IMR-90 (cell line): ENCODE results near the gene DELE1. TPM values are rescaled to one million over a fixed set of nuclear protein-coding genes. Genes with fewer than 3 reads are reported as not detected.

ENCODE experiments used
- ATAC-seq: fragments of 200-7000 bp; cut with Tn5 transposase; 2 replicates; pipeline ENCODE4 v1.9.1; 2020; ENCODE audit warnings: low read depth, mild to moderate bottlenecking, moderate library complexity
- BruUV-seq: library from RNA; stranded (reverse); fragments of 400-500 nt; replicated peaks from 2 replicates; lab custom pipeline; 2021; lab: Mats Ljungman, UMichigan
- CTCF ChIA-PET: fragments of 300-600 bp; formaldehyde crosslinking; extraction: SDS; loops from one replicate; lab custom pipeline; 2021; ENCODE audit warnings: antibody characterized with exemption; lab: Yijun Ruan, JAX
- POLR2A ChIA-PET: fragments of 300-600 bp; sonication (Branson Sonifier 250); formaldehyde crosslinking; loops from one replicate; lab custom pipeline; 2022; ENCODE audit warnings: antibody characterized with exemption; ENCODE audit not compliant: unreplicated experiment; lab: Charles Lee
- DNase-seq: peaks from one replicate; pipeline ENCODE4 v3.0.0; 2013
- H2AFZ ChIP-seq: replicated peaks from 2 replicates; pipeline ENCODE3; 2013; ENCODE audit warnings: low read length, mild to moderate bottlenecking; ENCODE audit not compliant: poor library complexity
- H2AK5ac ChIP-seq: 2 replicates; pipeline ENCODE4 v1.6.1; 2013; ENCODE audit warnings: low read depth, low read length, inconsistent platforms
- H2AK9ac ChIP-seq: replicated peaks from 2 replicates; pipeline ENCODE3; 2013; ENCODE audit warnings: mild to moderate bottlenecking, low read depth, low read length, moderate library complexity; ENCODE audit not compliant: poor library complexity
- H2BK120ac ChIP-seq: 2 replicates; pipeline ENCODE4 v1.6.1; 2013; ENCODE audit warnings: low read depth, low read length, inconsistent platforms
- H2BK15ac ChIP-seq: 3 replicates; pipeline ENCODE4 v1.6.1; 2013; ENCODE audit warnings: low read depth, low read length, inconsistent platforms
- H2BK20ac ChIP-seq: 2 replicates; pipeline ENCODE4 v1.6.1; 2013; ENCODE audit warnings: low read depth, mild to moderate bottlenecking, inconsistent platforms, low read length, moderate library complexity
- H2BK5ac ChIP-seq: 2 replicates; pipeline ENCODE4 v1.6.1; 2013; ENCODE audit warnings: mild to moderate bottlenecking, low read depth, low read length, inconsistent platforms; ENCODE audit not compliant: poor library complexity, severe bottlenecking
- H3K14ac ChIP-seq: replicated peaks from 2 replicates; pipeline ENCODE4 v1.6.1; 2013; ENCODE audit warnings: low read depth, low read length, inconsistent platforms
- H3K18ac ChIP-seq: 2 replicates; pipeline ENCODE4 v1.6.1; 2013; ENCODE audit warnings: low read depth, low read length, control low read depth
- H3K23ac ChIP-seq: 2 replicates; pipeline ENCODE4 v1.6.1; 2013; ENCODE audit warnings: low read depth, low read length, inconsistent platforms
- H3K27ac ChIP-seq: 2 replicates; pipeline ENCODE4 v1.5.1; 2013; ENCODE audit warnings: mild to moderate bottlenecking, control low read depth, low read length; ENCODE audit not compliant: insufficient read depth
- H3K27me3 ChIP-seq: 2 replicates; pipeline ENCODE4 v1.6.1; 2013; ENCODE audit warnings: low read length; ENCODE audit not compliant: control insufficient read depth, insufficient read depth
- H3K36me3 ChIP-seq: 2 replicates; pipeline ENCODE4 v1.6.1; 2013; ENCODE audit warnings: low read length, mixed read lengths; ENCODE audit not compliant: control insufficient read depth, insufficient read depth
- H3K4ac ChIP-seq: 2 replicates; pipeline ENCODE4 v1.6.1; 2013; ENCODE audit warnings: low read depth, low read length, inconsistent platforms
- H3K4me1 ChIP-seq: 2 replicates; pipeline ENCODE4 v1.6.1; 2013; ENCODE audit warnings: low read length, mixed read lengths; ENCODE audit not compliant: control insufficient read depth, insufficient read depth
- H3K4me2 ChIP-seq: 2 replicates; pipeline ENCODE4 v1.6.1; 2013; ENCODE audit warnings: low read depth, mild to moderate bottlenecking, control low read depth, low read length, moderate library complexity
- H3K4me3 ChIP-seq: 2 replicates; pipeline ENCODE4 v1.5.1; 2013; ENCODE audit warnings: low read depth, mild to moderate bottlenecking, control low read depth, low read length, moderate library complexity; ENCODE audit not compliant: insufficient read depth
- H3K56ac ChIP-seq: 2 replicates; pipeline ENCODE4 v1.6.1; 2013; ENCODE audit warnings: low read length, inconsistent platforms; ENCODE audit not compliant: insufficient read depth; ENCODE audit errors: extremely low read depth
- H3K79me1 ChIP-seq, 2 experiments: 2 replicates each; pipeline ENCODE4 v1.6.1; 2013; ENCODE audit warnings: low read length in 2 of 2, inconsistent platforms in 1 of 2, low read depth in 1 of 2
- H3K9ac ChIP-seq: 2 replicates; pipeline ENCODE4 v1.6.1; 2013; ENCODE audit warnings: low read depth, low read length, control low read depth
- H3K9me1 ChIP-seq: 2 replicates; pipeline ENCODE4 v1.6.1; 2013; ENCODE audit warnings: low read length, inconsistent platforms; ENCODE audit not compliant: insufficient read depth
- H3K9me3 ChIP-seq: 2 replicates; pipeline ENCODE4 v1.6.1; 2013; ENCODE audit warnings: low read length; ENCODE audit not compliant: control insufficient read depth, insufficient read depth
- H4K20me1 ChIP-seq: 2 replicates; pipeline ENCODE4 v1.6.1; 2013; ENCODE audit warnings: low read length, inconsistent platforms; ENCODE audit not compliant: insufficient read depth
- H4K5ac ChIP-seq: 2 replicates; pipeline ENCODE4 v1.6.1; 2013; ENCODE audit warnings: mild to moderate bottlenecking, low read depth, low read length, control low read depth
- H4K8ac ChIP-seq, 2 experiments: 2 replicates each; pipeline ENCODE4 v1.6.1; 2013; ENCODE audit warnings: low read depth in 2 of 2, low read length in 2 of 2, control low read depth in 1 of 2, inconsistent platforms in 1 of 2
- H4K91ac ChIP-seq: 2 replicates; pipeline ENCODE4 v1.6.1; 2013; ENCODE audit warnings: low read depth, low read length, inconsistent platforms; ENCODE audit not compliant: insufficient read depth
- NFE2L2 ChIP-seq: fragments of 150-350 bp; IDR thresholded peaks from 2 replicates; pipeline ENCODE4 v1.6.1; 2016; ENCODE audit warnings: low read depth, mild to moderate bottlenecking, low read length
- RAD21 ChIP-seq: IDR thresholded peaks from 2 replicates; pipeline ENCODE4 v1.6.1; 2012; ENCODE audit warnings: low read length, improper control_type of control experiment
- RFX5 ChIP-seq: IDR thresholded peaks from 2 replicates; pipeline ENCODE4 v1.8.0; 2012; ENCODE audit warnings: low read depth, mild to moderate bottlenecking, low read length, moderate library complexity
- WGBS, 2 experiments: methylation state at CpG; one replicate each; pipeline versions ENCODE4 v1.1.5 to v1.1.7; 2013; ENCODE audit warnings: missing lambda C conversion rate in 2 of 2; ENCODE audit not compliant: insufficient read length in 1 of 2; ENCODE audit errors: extremely low coverage in 2 of 2; 5-methylcytosine and 5-hydroxymethylcytosine counted together
- dilution Hi-C: fragments of 300-500 bp; cut with HindIII; formaldehyde crosslinking; loops from one replicate; pipeline ENCODE4 v1.14.3; 2018; ENCODE audit warnings: low sequenced_read_pairs; ENCODE audit not compliant: unreplicated experiment
- in situ Hi-C: fragments of 300-500 bp; cut with MboI; formaldehyde crosslinking; loops from 3 replicates; pipeline ENCODE4 v1.14.3; 2019; ENCODE audit warnings: low sequenced_read_pairs, inconsistent platforms, mixed read lengths
- intact Hi-C: fragments of 100-400 bp; cut with micrococcal nuclease; formaldehyde crosslinking; loops from 2 replicates; pipeline ENCODE4 v1.10.0; 2022
- polyA plus RNA-seq, 3 experiments: library from polyadenylated mRNA; depleted of rRNA; stranded (reverse); fragments of >200 nt; gene quantifications; 2 replicates each; pipeline ENCODE4 v1.2.3, GENCODE V29; 2012; ENCODE audit warnings: low replicate concordance in 1 of 3
- total RNA-seq: library from RNA; depleted of rRNA; stranded (reverse); fragments of >200 nt; gene quantifications from 2 replicates; pipeline ENCODE4 v1.2.3, GENCODE V29; 2012

DELE1 gene
- total and polyA plus RNA-seq, 2 of the 4 experiments (the other 2 are of a cell fraction) = 28.0 to 66.1 TPM

DNA sequence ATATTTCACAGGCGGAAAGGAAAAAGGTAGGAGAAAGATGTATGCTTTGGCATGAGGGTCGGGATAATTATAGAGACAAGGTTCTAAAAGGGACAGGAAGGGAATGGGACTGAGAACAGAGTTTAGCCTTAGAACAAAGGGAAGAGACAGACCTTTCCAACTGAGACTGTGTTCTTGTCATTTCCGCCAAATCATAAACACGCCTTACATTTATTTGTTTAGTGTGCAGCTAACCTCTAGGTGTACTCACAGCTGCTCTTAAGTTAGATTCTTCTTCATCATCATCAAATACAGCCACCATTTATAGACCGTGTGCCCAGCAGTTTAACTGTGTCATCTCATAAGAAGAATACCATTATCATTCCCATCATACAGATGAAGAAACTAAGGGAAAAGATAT, 5.9 kb upstream of the DELE1 start:
- peaks cover 42% of the 10 kb centered on the region for H3K27me3 ChIP-seq
- H3K9me3 ChIP-seq = no peaks in the 10 kb centered on the region
- no peak overlapping the region for H3K4me2 ChIP-seq
- intact Hi-C loops (no loop called here), in situ Hi-C loops (no loop called here), dilution Hi-C loops (no loop called here)
- H2BK20ac ChIP-seq = no peak overlapping the region
- H3K4me3 ChIP-seq = no peak overlapping the region
- no peak for ATAC-seq
- no peak overlapping the region for H3K4ac ChIP-seq
- WGBS, 2 experiments = 82% methylated on average over 2 of the region's 5 CpGs; no CpG with 5 or more reads in 1 of the 2 experiments
- H2AFZ ChIP-seq = no peak overlapping the region
- no peak overlapping the region for H4K8ac ChIP-seq
- no peaks in the 10 kb centered on the region for H4K20me1 ChIP-seq
- ChIA-PET POLR2A (no interaction called here), CTCF (no interaction called here)
- TF ChIP-seq NFE2L2 (no peak), RFX5 (no peak), RAD21 (no peak)
- no peak overlapping the region for H4K5ac ChIP-seq
- H3K9ac ChIP-seq = no peak overlapping the region
- H2BK15ac ChIP-seq = no peak overlapping the region
- H3K18ac ChIP-seq = no peak overlapping the region
- H2AK5ac ChIP-seq = no peak overlapping the region
- H3K79me1 ChIP-seq = peaks cover 3% of the 10 kb centered on the region in 2 experiments; a peak in 2 of 4 replicates
- BruUV-seq = no TSS peak
- no peak for DNase-seq
- no peak overlapping the region for H2AK9ac ChIP-seq
- H2BK120ac ChIP-seq = no peak overlapping the region
- no peaks in the 10 kb centered on the region for H3K36me3 ChIP-seq
- H3K56ac ChIP-seq = no peak overlapping the region
- H3K9me1 ChIP-seq = no peaks in the 10 kb centered on the region; the same call in 1 of the 2 replicates
- no peak overlapping the region for H3K14ac ChIP-seq
- peaks cover 1% of the 10 kb centered on the region; the same call in 1 of the 2 replicates for H3K4me1 ChIP-seq
- H2BK5ac ChIP-seq = no peak overlapping the region
- H4K91ac ChIP-seq = no peak overlapping the region
- H3K27ac ChIP-seq = no peak overlapping the region
- no peak overlapping the region for H3K23ac ChIP-seq
